ENCODE results near the gene SLC25A38.

The SLC25A38 gene

GRCh38 chr3:39338201-39338600 is 45.0 kb upstream of the SLC25A38 start:
- Histone ChIP-seq H3F3A (ENCODE audit: control insufficient read depth, insufficient read depth) (no peaks in the 10 kb centered on the region), H3K27ac (ENCODE audit: low read depth, low read length) (no peak overlapping the region), H3K79me2 (ENCODE audit: control insufficient read depth, low read length) (no peaks in the 10 kb centered on the region), H3K9me3 (ENCODE audit: control insufficient read depth, insufficient read depth, low read length) (no peaks in the 10 kb centered on the region), H3K4me1 (ENCODE audit: control insufficient read depth, low read length) (no peaks in the 10 kb centered on the region), H3K36me3 (ENCODE audit: control insufficient read depth, low read length) (no peaks in the 10 kb centered on the region), H4K20me1 (ENCODE audit: control insufficient read depth, insufficient read depth, low read depth, low read length) (no peaks in the 10 kb centered on the region), H3K4me3 (ENCODE audit: low read length) (no peak overlapping the region), H3K27me3 (ENCODE audit: control insufficient read depth, low read length) (peaks cover 11% of the 10 kb centered on the region), H3K4me2 (ENCODE audit: low read length) (no peak overlapping the region), H3K9me2 (replicated peaks; ENCODE audit: control insufficient read depth, low read length) (no peaks in the 10 kb centered on the region)
- TF ChIP-seq CTCF (IDR thresholded peaks at IDR 0.05; ENCODE audit: low read depth, low read length, poor library complexity, severe bottlenecking) (no peak), EZH2phosphoT487 (IDR thresholded peaks at IDR 0.05; ENCODE audit: borderline replicate concordance, low read length) (no peak)

GRCh38 chr3:39339086-39339485 is 44.1 kb upstream of the SLC25A38 start:
- Histone ChIP-seq H3K27ac (ENCODE audit: low read depth, low read length) (no peak overlapping the region), H3K36me3 (ENCODE audit: control insufficient read depth, low read length) (no peaks in the 10 kb centered on the region), H3K9me2 (replicated peaks; ENCODE audit: control insufficient read depth, low read length) (no peaks in the 10 kb centered on the region), H3K27me3 (ENCODE audit: control insufficient read depth, low read length) (peaks cover 12% of the 10 kb centered on the region), H3K9me3 (ENCODE audit: control insufficient read depth, insufficient read depth, low read length) (no peaks in the 10 kb centered on the region), H3K4me3 (ENCODE audit: low read length) (no peak overlapping the region), H3K4me2 (ENCODE audit: low read length) (no peak overlapping the region), H4K20me1 (ENCODE audit: control insufficient read depth, insufficient read depth, low read depth, low read length) (no peaks in the 10 kb centered on the region), H3K79me2 (ENCODE audit: control insufficient read depth, low read length) (no peaks in the 10 kb centered on the region), H3F3A (ENCODE audit: control insufficient read depth, insufficient read depth) (no peaks in the 10 kb centered on the region), H3K4me1 (ENCODE audit: control insufficient read depth, low read length) (no peaks in the 10 kb centered on the region)
- TF ChIP-seq EZH2phosphoT487 (IDR thresholded peaks at IDR 0.05; ENCODE audit: borderline replicate concordance, low read length), result no peak
- TF ChIP-seq CTCF (IDR thresholded peaks at IDR 0.05; ENCODE audit: low read depth, low read length, poor library complexity, severe bottlenecking), result no peak

- no peak for TF ChIP-seq CTCF (IDR thresholded peaks at IDR 0.05; ENCODE audit: low read depth, low read length, poor library complexity, severe bottlenecking)
- Histone ChIP-seq H3K4me2 (ENCODE audit: low read length) (no peak overlapping the region), H3K9me3 (ENCODE audit: control insufficient read depth, insufficient read depth, low read length) (no peaks in the 10 kb centered on the region), H3K27ac (ENCODE audit: low read depth, low read length) (no peak overlapping the region), H3K4me1 (ENCODE audit: control insufficient read depth, low read length) (no peaks in the 10 kb centered on the region), H3K4me3 (ENCODE audit: low read length) (no peak overlapping the region), H4K20me1 (ENCODE audit: control insufficient read depth, insufficient read depth, low read depth, low read length) (no peaks in the 10 kb centered on the region), H3F3A (ENCODE audit: control insufficient read depth, insufficient read depth) (no peaks in the 10 kb centered on the region), H3K27me3 (ENCODE audit: control insufficient read depth, low read length) (peaks cover 21% of the 10 kb centered on the region), H3K79me2 (ENCODE audit: control insufficient read depth, low read length) (no peaks in the 10 kb centered on the region), H3K9me2 (replicated peaks; ENCODE audit: control insufficient read depth, low read length) (no peaks in the 10 kb centered on the region), H3K36me3 (ENCODE audit: control insufficient read depth, low read length) (no peaks in the 10 kb centered on the region)
Observed at GRCh38 chr3:39343076-39343717, 40.0 kb upstream of the SLC25A38 start.
